GM12878 (cell line): ENCODE measurements around the gene FOXRED2. TPM values are rescaled to one million over a fixed set of nuclear protein-coding genes. Genes with fewer than 3 reads are reported as not detected.
"Not testable (repeated sequence)": the region's sequence is repeated elsewhere in the genome, so short reads cannot be mapped to it uniquely, and the experiment has no call there.

Experiments
- ATAC-seq: fragments of 200-7000 bp; cut with Tn5 transposase; 3 replicates; pipeline ENCODE4 v1.9.1; 2020; ENCODE audit warnings: mild to moderate bottlenecking, moderate library complexity
- BruUV-seq: library from RNA; stranded (reverse); fragments of 400-500 nt; replicated peaks from 2 replicates; lab custom pipeline; 2021; lab: Mats Ljungman, UMichigan
- CTCF ChIA-PET: fragments of 300-600 bp; sonication (Branson Sonifier 250); formaldehyde crosslinking; extraction: SDS; loops from one replicate; lab custom pipeline; 2021; ENCODE audit warnings: inconsistent platforms; lab: Yijun Ruan, JAX
- POLR2A ChIA-PET: fragments of 350-600 bp; formaldehyde crosslinking; extraction: SDS; loops from one replicate; lab custom pipeline; 2021; ENCODE audit warnings: inconsistent platforms; lab: Charles Lee
- RAD21 ChIA-PET: fragments of 300-600 bp; sonication (Branson Sonifier 250); formaldehyde crosslinking; loops from one replicate; lab custom pipeline; 2023; ENCODE audit warnings: antibody characterized with exemption; ENCODE audit not compliant: unreplicated experiment; lab: Charles Lee
- SMC1A ChIA-PET: fragments of 300-600 bp; sonication (Branson Sonifier 250); formaldehyde crosslinking; loops from one replicate; lab custom pipeline; 2023; ENCODE audit not compliant: unreplicated experiment, uncharacterized antibody; lab: Charles Lee
- DNase-seq: peaks from one replicate; pipeline ENCODE4 v3.0.0-alpha.2; 2011; ENCODE audit warnings: low read depth, low spot score
- FAIRE-seq: peaks from 3 replicates; lab custom pipeline; 2011; peaks lifted over from hg19 to GRCh38; lab: Jason Lieb, UNC
- H2AFZ ChIP-seq: 2 replicates; pipeline ENCODE4 v1.6.0; 2011; ENCODE audit warnings: low read depth, low read length, control low read depth; ENCODE audit not compliant: control insufficient read depth
- H3K27ac ChIP-seq: 2 replicates; pipeline ENCODE4 v1.5.1; 2011; ENCODE audit warnings: control low read depth; ENCODE audit not compliant: control insufficient read depth, insufficient read depth
- H3K27me3 ChIP-seq, 2 experiments: replicated peaks in 1 of 2; 2 replicates each; pipeline versions ENCODE4 v1.6.0 to v1.6.1; 2011; ENCODE audit warnings: low read length in 1 of 2; ENCODE audit not compliant: control insufficient read depth in 2 of 2, insufficient read depth in 2 of 2
- H3K36me3 ChIP-seq, 2 experiments: 2 replicates each; pipeline ENCODE4 v1.5.1; 2011; ENCODE audit warnings: low read length in 1 of 2; ENCODE audit not compliant: control insufficient read depth in 2 of 2, insufficient read depth in 2 of 2
- H3K4me1 ChIP-seq: 2 replicates; pipeline ENCODE4 v1.6.1; 2011; ENCODE audit warnings: mild to moderate bottlenecking, low read length, moderate library complexity, mixed read lengths; ENCODE audit not compliant: control insufficient read depth, insufficient read depth
- H3K4me2 ChIP-seq: 2 replicates; pipeline ENCODE4 v1.6.0; 2011; ENCODE audit warnings: control low read depth; ENCODE audit not compliant: control insufficient read depth, insufficient read depth
- H3K4me3 ChIP-seq: fragments of 200-600 bp; sonication (generic); 2 replicates; pipeline ENCODE4 v1.5.1; 2016
- H3K79me2 ChIP-seq: 2 replicates; pipeline ENCODE4 v1.6.0; 2011; ENCODE audit warnings: low read length; ENCODE audit not compliant: control insufficient read depth, insufficient read depth
- H3K9ac ChIP-seq: 2 replicates; pipeline ENCODE4 v1.8.0; 2011; ENCODE audit warnings: low read length, control low read depth, mixed read lengths; ENCODE audit not compliant: control insufficient read depth, insufficient read depth
- H3K9me3 ChIP-seq: replicated peaks from 3 replicates; pipeline ENCODE4 v1.5.1; 2011; ENCODE audit warnings: mild to moderate bottlenecking, low read length; ENCODE audit not compliant: control insufficient read depth, insufficient read depth
- H4K20me1 ChIP-seq: 2 replicates; pipeline ENCODE4 v1.6.0; 2011; ENCODE audit not compliant: control insufficient read depth, insufficient read depth
- FOS ChIP-seq: IDR thresholded peaks from 3 replicates; pipeline ENCODE4 v1.6.1; 2011; ENCODE audit warnings: borderline replicate concordance; ENCODE audit not compliant: insufficient read length; ENCODE audit errors: extremely low read depth
- IKZF1 ChIP-seq: fragments of 450-650 bp; conservative IDR thresholded peaks from 2 replicates; pipeline ENCODE4 v1.6.1; 2017; ENCODE audit warnings: antibody characterized with exemption, mild to moderate bottlenecking
- NFIC ChIP-seq: IDR thresholded peaks from 2 replicates; pipeline ENCODE4 v1.6.1; 2012; ENCODE audit warnings: low read depth, mild to moderate bottlenecking, inconsistent platforms, low read length, moderate library complexity
- ZNF592 ChIP-seq: fragments of 450-650 bp; IDR thresholded peaks from 2 replicates; pipeline ENCODE4 v1.6.1; 2017; ENCODE audit warnings: mild to moderate bottlenecking, moderate library complexity
- WGBS: methylation state at CpG from one replicate; pipeline ENCODE4 v1.1.6; 2016; ENCODE audit warnings: low lambda C conversion rate; ENCODE audit not compliant: insufficient replicate concordance, insufficient coverage; ENCODE audit errors: missing lambda C conversion rate; 5-methylcytosine and 5-hydroxymethylcytosine counted together
- in situ Hi-C: fragments of 300-500 bp; cut with MboI; formaldehyde crosslinking; loops from 9 replicates; pipeline ENCODE4 v1.14.3; 2018; ENCODE audit warnings: mixed read lengths
- intact Hi-C: fragments of 100-400 bp; cut with micrococcal nuclease; formaldehyde crosslinking; loops from one replicate; pipeline ENCODE4 v1.14.2; 2022; ENCODE audit not compliant: unreplicated experiment
- polyA plus RNA-seq, 11 experiments: library from polyadenylated mRNA; depleted of rRNA in 4 of 11; unstranded in 6 of 11; stranded (reverse) in 5 of 11; fragments of >200 nt; fragmentation: Nextera tagmentation in 4 of 11; fragmentation: Illumina TruSeq in 1 of 11; extraction: Ambion mirVana in 4 of 11; extraction: Trizol in 1 of 11; gene quantifications; 1 replicate in 1 of 11; 2 replicates in 10 of 11; pipeline versions ENCODE4 v1.2.1 to v1.2.3, GENCODE V29; 2011 to 2016; ENCODE audit warnings: inconsistent platforms in 2 of 11, missing spikeins in 2 of 11, low read depth in 1 of 11
- total RNA-seq, 4 experiments: library from RNA; depleted of rRNA in 3 of 4; stranded (reverse); fragments of >200 nt in 3 of 4; fragmentation: Illumina TruSeq in 1 of 4; extraction: Trizol in 1 of 4; gene quantifications; 2 replicates each; pipeline versions ENCODE4 v1.2.1 to v1.2.3, GENCODE V29; 2013 to 2021
- TF ChIP-seq, protein P1 (sequence below), 3 experiments: IDR thresholded peaks in 2 of 3; conservative IDR thresholded peaks in 1 of 3; 2 replicates each; pipeline ENCODE4 v1.5.1; 2011; ENCODE audit warnings: low read depth in 3 of 3, low read length in 3 of 3, mild to moderate bottlenecking in 3 of 3, control low read depth in 2 of 3, moderate library complexity in 2 of 3, inconsistent platforms in 1 of 3, mixed read lengths in 1 of 3; ENCODE audit not compliant: control insufficient read depth in 2 of 3, insufficient read depth in 1 of 3; ENCODE audit errors: extremely low read depth in 1 of 3

The FOXRED2 gene
- total and polyA plus RNA-seq, 10 of the 15 experiments (the other 5 are each of a cell fraction or from before 2014, with no cell fraction given) = 1.8 to 28.8 (median 7.6) TPM

DNA sequence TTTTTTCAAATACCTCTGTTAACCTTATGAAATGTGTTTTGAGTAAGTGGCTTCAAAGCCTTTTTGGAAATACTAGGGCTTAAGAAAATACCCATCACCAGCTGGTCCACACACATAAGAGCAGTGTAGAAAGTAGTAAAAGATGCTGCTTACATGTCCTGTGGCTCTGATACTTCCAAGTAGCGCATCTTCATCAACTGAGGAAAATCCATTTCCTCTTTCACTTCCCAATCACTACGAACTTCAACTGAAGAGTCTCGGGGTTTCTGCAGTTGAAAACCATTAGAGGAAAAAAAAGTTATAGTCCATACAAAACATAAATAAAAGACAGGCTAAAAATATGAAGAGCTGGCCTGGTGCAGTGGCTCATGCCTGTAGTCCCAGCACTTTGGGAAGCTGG is 13.6 kb upstream of the FOXRED2 start:
- H3K27ac ChIP-seq = no peak overlapping the region
- DNase-seq (no peak), FAIRE-seq (no peak)
- no peaks in the 10 kb centered on the region; the same call in 1 of the 2 replicates for H4K20me1 ChIP-seq
- H3K79me2 ChIP-seq = peaks cover 2% of the 10 kb centered on the region
- peaks cover 43 to 73% of the 10 kb centered on the region in 2 experiments for H3K36me3 ChIP-seq
- in situ Hi-C loops (loop anchor here (25.0 kb wide), 1 partner anchor 1108 kb away; the partner anchor contains the start of gene MCM5), intact Hi-C loops (no loop called here)
- H3K4me1 ChIP-seq = no peaks in the 10 kb centered on the region
- RAD21 ChIA-PET = no interaction called here
- H3K27me3 ChIP-seq = no peaks in the 10 kb centered on the region
- 87% methylated on average over 3 of the region's 3 CpGs for WGBS
- BruUV-seq = no TSS peak
- POLR2A ChIA-PET = interaction anchor here (0.9 kb wide), 1 partner anchor 9 kb away, joined by 5 read pairs; no protein-coding TSS in a partner anchor
- no peak overlapping the region for H2AFZ ChIP-seq
- no peaks in the 10 kb centered on the region; the same call in 2 of the 3 replicates for H3K9me3 ChIP-seq
- H3K4me2 ChIP-seq = no peak overlapping the region
- TF ChIP-seq NFIC = no peak
- TF ChIP-seq ZNF592 = no peak
- TF ChIP-seq FOS = no peak
- TF ChIP-seq IKZF1 = no peak
- TF ChIP-seq, protein P1, sequence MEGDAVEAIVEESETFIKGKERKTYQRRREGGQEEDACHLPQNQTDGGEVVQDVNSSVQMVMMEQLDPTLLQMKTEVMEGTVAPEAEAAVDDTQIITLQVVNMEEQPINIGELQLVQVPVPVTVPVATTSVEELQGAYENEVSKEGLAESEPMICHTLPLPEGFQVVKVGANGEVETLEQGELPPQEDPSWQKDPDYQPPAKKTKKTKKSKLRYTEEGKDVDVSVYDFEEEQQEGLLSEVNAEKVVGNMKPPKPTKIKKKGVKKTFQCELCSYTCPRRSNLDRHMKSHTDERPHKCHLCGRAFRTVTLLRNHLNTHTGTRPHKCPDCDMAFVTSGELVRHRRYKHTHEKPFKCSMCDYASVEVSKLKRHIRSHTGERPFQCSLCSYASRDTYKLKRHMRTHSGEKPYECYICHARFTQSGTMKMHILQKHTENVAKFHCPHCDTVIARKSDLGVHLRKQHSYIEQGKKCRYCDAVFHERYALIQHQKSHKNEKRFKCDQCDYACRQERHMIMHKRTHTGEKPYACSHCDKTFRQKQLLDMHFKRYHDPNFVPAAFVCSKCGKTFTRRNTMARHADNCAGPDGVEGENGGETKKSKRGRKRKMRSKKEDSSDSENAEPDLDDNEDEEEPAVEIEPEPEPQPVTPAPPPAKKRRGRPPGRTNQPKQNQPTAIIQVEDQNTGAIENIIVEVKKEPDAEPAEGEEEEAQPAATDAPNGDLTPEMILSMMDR (IDR thresholded peaks at IDR 0.05 in 2 of 3, conservative IDR thresholded peaks at IDR 0.05 in 1 of 3; ENCODE audit: control insufficient read depth in 2 of 3, extremely low read depth in 1 of 3, insufficient read depth in 1 of 3, low read depth in 3 of 3, low read length in 3 of 3) = no peak
- TF ChIP-seq, all 136 proteins: peak for 0
- no peak for ATAC-seq
- ChIA-PET CTCF (interaction anchor here (0.5 to 1.7 kb wide), 3 partner anchors 9 to 289 kb away, joined by 3 to 6 read pairs (median 4); no protein-coding TSS in a partner anchor), SMC1A (no interaction called here)
- Histone ChIP-seq H3K9ac (no peak overlapping the region), H3K4me3 (no peak overlapping the region)

DNA sequence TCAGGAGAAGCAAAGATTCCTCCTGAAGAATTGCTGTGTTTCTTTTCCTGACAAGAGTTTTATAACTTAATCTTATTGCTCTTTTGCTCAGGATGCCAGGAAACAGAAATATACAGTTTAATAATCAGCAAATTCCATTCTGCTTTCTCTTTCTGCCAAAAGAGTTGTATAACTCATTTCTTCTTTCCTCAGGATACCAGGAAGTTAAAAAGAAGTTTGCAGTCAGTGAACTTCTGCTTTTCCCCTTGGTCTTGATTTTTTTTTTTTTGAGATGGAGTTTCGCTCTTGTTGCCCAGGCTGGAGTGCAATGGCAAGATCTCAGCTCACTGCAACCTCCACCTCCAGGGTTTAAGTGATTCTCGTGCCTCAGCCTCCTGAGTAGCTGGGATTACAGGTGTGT is 13.1 kb upstream of the FOXRED2 start:
- ATAC-seq, H4K20me1 ChIP-seq, H3K27ac ChIP-seq, intact Hi-C loops, SMC1A ChIA-PET, FAIRE-seq, H3K4me1 ChIP-seq, BruUV-seq, H3K79me2 ChIP-seq, H3K9me3 ChIP-seq, H3K27me3 ChIP-seq, RAD21 ChIA-PET, H2AFZ ChIP-seq, H3K4me2 ChIP-seq, DNase-seq, H3K4me3 ChIP-seq, H3K9ac ChIP-seq: not testable (repeated sequence)
- WGBS = 100% methylated on average over 2 of the region's 2 CpGs
- POLR2A ChIA-PET = interaction anchor here (0.9 kb wide), 1 partner anchor 9 kb away, joined by 5 read pairs; no protein-coding TSS in a partner anchor
- in situ Hi-C loops = loop anchor here (25.0 kb wide), 1 partner anchor 1108 kb away; the partner anchor contains the start of gene MCM5
- CTCF ChIA-PET = interaction anchor here (1.5 to 1.7 kb wide), 2 partner anchors 9 to 10 kb away, joined by 4 to 6 read pairs; no protein-coding TSS in a partner anchor
- H3K36me3 ChIP-seq = peaks cover 45 to 68% of the 10 kb centered on the region in 2 experiments
